GM12864 (cell line): ENCODE results near the gene NCR3LG1.

Experiments used
- DNase-seq: peaks from one replicate; pipeline ENCODE4 v3.0.0-alpha.2; 2011; ENCODE audit warnings: low read depth
- H3K4me3 ChIP-seq: 2 replicates; pipeline ENCODE4 v1.5.1; 2011; ENCODE audit warnings: mild to moderate bottlenecking, low read depth, low read length, control low read depth
- CTCF ChIP-seq: IDR thresholded peaks from 2 replicates; pipeline ENCODE4 v1.5.1; 2011; ENCODE audit warnings: low read depth, mild to moderate bottlenecking, moderate library complexity, low read length, control low read depth, inconsistent platforms; ENCODE audit errors: missing control alignments

NCR3LG1 gene

GRCh38 chr11:17351510-17352176 is at the start of gene NCR3LG1:
Gene NCR3LG1 (plus strand): TSS chr11:17351800. CDS start chr11:17351970, 170 bp downstream.
- peak within 1 kb of the TSS; percentile 65 for H3K4me3 ChIP-seq
- no peak for DNase-seq
- no peak for TF ChIP-seq CTCF

GRCh38 chr11:17313349-17314231 is 38.0 kb upstream of the NCR3LG1 start:
- TF ChIP-seq CTCF = no peak
- DNase-seq = no peak
- H3K4me3 ChIP-seq = no peak overlapping the region

GRCh38 chr11:17314232-17314547 is 37.4 kb upstream of the NCR3LG1 start:
- TF ChIP-seq CTCF = no peak
- no peak for DNase-seq
- H3K4me3 ChIP-seq = no peak overlapping the region

- no peak for TF ChIP-seq CTCF
- no peak for DNase-seq
- no peak overlapping the region for H3K4me3 ChIP-seq
These were observed 36.6 kb upstream of the NCR3LG1 start for GRCh38 chr11:17314904-17315426.

- H3K4me3 ChIP-seq = no peak overlapping the region
- peak; percentile 21 for TF ChIP-seq CTCF
- no peak for DNase-seq
These were observed 22.6 kb upstream of the NCR3LG1 start for GRCh38 chr11:17328871-17329494.

GRCh38 chr11:17331669-17332068 is 19.9 kb upstream of the NCR3LG1 start:
- no peak for TF ChIP-seq CTCF
- H3K4me3 ChIP-seq = no peak overlapping the region
- no peak for DNase-seq
